Chondrocyte (in vitro differentiated cells): Measurements from ENCODE around the gene ATL1. TPM values are rescaled to one million over a fixed set of nuclear protein-coding genes. Genes with fewer than 3 reads are reported as not detected.
A peak's percentile ranks its signal among the peaks of the same experiment; 100 is the strongest.
"Not testable (repeated sequence)": the region's sequence is repeated elsewhere in the genome, so short reads cannot be mapped to it uniquely, and the experiment has no call there.

Source experiments
- DNase-seq: peaks from one replicate; pipeline ENCODE4 v3.0.0; 2021; ENCODE audit warnings: mixed read lengths, low spot score
- H3K27ac Mint-ChIP-seq: one replicate; pipeline ENCODE4 v1.8.0; 2021; ENCODE audit warnings: mild to moderate bottlenecking, moderate library complexity, mixed read lengths; ENCODE audit not compliant: unreplicated experiment
- H3K27me3 Mint-ChIP-seq: 2 replicates; pipeline ENCODE4 v1.8.0; 2021; ENCODE audit warnings: low read depth, mixed read lengths
- H3K36me3 Mint-ChIP-seq: 2 replicates; pipeline ENCODE4 v1.8.0; 2021; ENCODE audit warnings: low read depth, mixed read lengths
- H3K4me1 Mint-ChIP-seq: 2 replicates; pipeline ENCODE4 v1.8.0; 2021; ENCODE audit warnings: low read depth, mild to moderate bottlenecking, mixed read lengths
- H3K4me3 Mint-ChIP-seq: one replicate; pipeline ENCODE4 v1.8.0; 2021; ENCODE audit warnings: mild to moderate bottlenecking, moderate library complexity, mixed read lengths; ENCODE audit not compliant: unreplicated experiment
- H3K9me3 Mint-ChIP-seq: 2 replicates; pipeline ENCODE4 v1.8.0; 2021; ENCODE audit warnings: low read depth, mixed read lengths
- CTCF ChIP-seq: fragments of 200-600 bp; sonication (generic); IDR thresholded peaks from 2 replicates; pipeline ENCODE4 v1.5.0; 2021; ENCODE audit warnings: antibody characterized with exemption, mild to moderate bottlenecking, moderate library complexity
- total RNA-seq: library from RNA; stranded (reverse); gene quantifications from 3 replicates; pipeline ENCODE4 v1.2.1, GENCODE V29; 2021

The ATL1 gene
- total RNA-seq, 1 donor from 2014 or later: 19.0 TPM

GRCh38 chr14:50532502-50533240 is 27.3 kb upstream of the ATL1 start, which contains the start of gene MAP4K5:
Gene MAP4K5, minus strand, starts transcription at chr14:50532569. Its CDS starts 520 bp downstream, at chr14:50532049.
- Mint-ChIP-seq H3K27ac (peak within 1 kb of the TSS; percentile 94), H3K36me3 (no peaks in the 10 kb centered on the region), H3K9me3 (no peaks in the 10 kb centered on the region), H3K4me1 (peaks cover 43% of the 10 kb centered on the region), H3K4me3 (peak within 1 kb of the TSS; percentile 94), H3K27me3 (peaks cover 1% of the 10 kb centered on the region)
- peak; percentile 94 for TF ChIP-seq CTCF
- peak; percentile 98 for DNase-seq

- DNase-seq: no peak
- peak overlapping the region; percentile 64 for H3K27ac Mint-ChIP-seq
- TF ChIP-seq CTCF: no peak
Observed at GRCh38 chr14:50533241-50533705, 26.7 kb upstream of the ATL1 start.

GRCh38 chr14:50533806-50534205 is 26.1 kb upstream of the ATL1 start:
- Mint-ChIP-seq H3K27ac (no peak overlapping the region), H3K36me3 (no peaks in the 10 kb centered on the region)

More at GRCh38 chr14:50533241-50533705, 26.7 kb upstream of the ATL1 start:
- Mint-ChIP-seq H3K4me3 (peak overlapping the region; percentile 94), H3K27me3 (peaks cover 1% of the 10 kb centered on the region), H3K4me1 (peaks cover 37% of the 10 kb centered on the region), H3K36me3 (no peaks in the 10 kb centered on the region), H3K9me3 (no peaks in the 10 kb centered on the region)

GRCh38 chr14:50534416-50534815 is 25.5 kb upstream of the ATL1 start:
- no peaks in the 10 kb centered on the region for H3K36me3 Mint-ChIP-seq
- DNase-seq: no peak
- H3K4me3 Mint-ChIP-seq: no peak overlapping the region
- H3K4me1 Mint-ChIP-seq: peaks cover 26% of the 10 kb centered on the region
- H3K27ac Mint-ChIP-seq: no peak overlapping the region
- H3K9me3 Mint-ChIP-seq: no peaks in the 10 kb centered on the region
- peaks cover 1% of the 10 kb centered on the region for H3K27me3 Mint-ChIP-seq
- TF ChIP-seq CTCF: no peak

More at GRCh38 chr14:50533806-50534205, 26.1 kb upstream of the ATL1 start:
- H3K4me1 Mint-ChIP-seq: peaks cover 32% of the 10 kb centered on the region
- H3K9me3 Mint-ChIP-seq: no peaks in the 10 kb centered on the region
- peaks cover 1% of the 10 kb centered on the region for H3K27me3 Mint-ChIP-seq
- H3K4me3 Mint-ChIP-seq: no peak overlapping the region
- no peak for TF ChIP-seq CTCF
- no peak for DNase-seq

- Mint-ChIP-seq H3K9me3 (no peaks in the 10 kb centered on the region), H3K27ac (no peak overlapping the region), H3K4me3 (no peak overlapping the region), H3K27me3 (peaks cover 1% of the 10 kb centered on the region), H3K4me1 (peaks cover 20% of the 10 kb centered on the region), H3K36me3 (no peaks in the 10 kb centered on the region)
- DNase-seq: no peak
- TF ChIP-seq CTCF: no peak
Observed at GRCh38 chr14:50534997-50535396, 24.9 kb upstream of the ATL1 start.

GRCh38 chr14:50538034-50538433 is 21.9 kb upstream of the ATL1 start:
- not testable (repeated sequence) for H3K27ac Mint-ChIP-seq, H3K4me1 Mint-ChIP-seq, H3K4me3 Mint-ChIP-seq, H3K9me3 Mint-ChIP-seq, H3K27me3 Mint-ChIP-seq, DNase-seq, H3K36me3 Mint-ChIP-seq
